Stomach (tissue), 4 donors: Measurements from ENCODE around the gene HLA-F.

Experiments
- CTCF ChIP-seq, 7 experiments: fragments of 450-650 bp in 4 of 7; fragments of 200-600 bp in 3 of 7; sonication (generic) in 3 of 7; IDR thresholded peaks; one replicate each; pipeline ENCODE4 v1.5.1; 2016 to 2019; ENCODE audit warnings: antibody characterized with exemption in 7 of 7, control low read depth in 2 of 7, mild to moderate bottlenecking in 1 of 7
- EP300 ChIP-seq: sonication (generic); formaldehyde crosslinking; IDR thresholded peaks from one replicate; pipeline ENCODE4 v1.6.1; 2017; ENCODE audit warnings: antibody characterized with exemption
- POLR2A ChIP-seq, 4 donors: fragments of 450-650 bp; IDR thresholded peaks; one replicate each; pipeline ENCODE4 v1.6.1; 2016; ENCODE audit warnings: antibody characterized with exemption in 4 of 4, control low read depth in 2 of 4, mild to moderate bottlenecking in 1 of 4, moderate library complexity in 1 of 4
- POLR2AphosphoS5 ChIP-seq, 3 donors: sonication (generic); formaldehyde crosslinking; IDR thresholded peaks; one replicate each; pipeline ENCODE4 v1.6.1; 2016; ENCODE audit warnings: antibody characterized with exemption in 3 of 3

- TF ChIP-seq POLR2AphosphoS5 (IDR thresholded peaks at IDR 0.05) (no peak), CTCF (IDR thresholded peaks at IDR 0.05) (no peak), POLR2A (IDR thresholded peaks at IDR 0.05) (no peak), EP300 (no peak)
Measured at GRCh38 chr6:29680416-29680815, 42.8 kb upstream of the HLA-F start.
